ENCODE results near the gene SON.

Gene SON

DNA sequence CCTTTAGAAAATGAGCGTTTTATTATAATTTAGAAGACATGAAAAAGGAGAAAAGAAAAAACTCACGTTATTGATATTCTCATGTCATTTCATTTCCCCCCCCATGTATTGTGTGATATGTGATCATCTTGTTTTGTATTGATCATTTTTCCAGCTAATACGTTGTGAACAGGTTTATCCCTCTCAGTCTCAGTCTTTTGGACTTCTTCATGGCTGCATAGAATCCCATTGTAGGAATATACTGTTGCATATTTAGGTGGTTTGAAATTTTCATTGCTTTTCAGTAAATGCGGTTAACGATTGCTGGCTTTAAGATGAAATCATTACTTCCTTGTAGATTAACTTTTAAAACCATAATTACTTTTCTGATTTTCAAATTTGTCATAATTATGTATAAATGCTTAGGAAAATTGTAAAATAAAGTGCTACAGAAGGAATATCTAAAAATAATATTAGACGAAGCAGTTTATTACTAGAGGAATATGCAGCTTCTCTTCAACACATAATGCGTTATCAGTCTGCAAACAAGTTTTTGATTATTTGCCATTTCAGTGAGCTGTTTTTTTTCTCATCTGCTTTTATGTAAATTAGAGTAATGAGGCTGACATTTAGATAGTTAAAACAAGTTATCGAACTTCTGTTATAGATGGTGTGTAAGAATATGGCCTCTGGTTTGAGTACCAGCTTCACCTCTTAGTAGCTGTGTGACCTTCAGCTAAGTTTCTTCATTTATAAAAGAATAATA, 1.8 kb downstream of the SON start:
- Histone ChIP-seq H3K4me3 (ENCODE audit: low read depth in 1 of 2, low read length in 2 of 2) (peak overlapping the region; percentile 80 to 97), H3K36me3 (ENCODE audit: control insufficient read depth in 1 of 2, insufficient read depth in 2 of 2, low read length in 2 of 2) (peaks cover 10 to 24% of the 10 kb centered on the region in 2 donors), H3K9me3 (ENCODE audit: control insufficient read depth in 1 of 2, low read length in 2 of 2) (no peaks in the 10 kb centered on the region), H3K27me3 (ENCODE audit: low read depth, low read length) (no peaks in the 10 kb centered on the region), H3K27ac (ENCODE audit: low read length) (no peak overlapping the region), H3K4me1 (ENCODE audit: control insufficient read depth in 1 of 2, insufficient read depth in 2 of 2, low read length in 2 of 2) (peaks cover 7 to 36% of the 10 kb centered on the region in 2 donors)

- H3K27me3 ChIP-seq (ENCODE audit: low read depth, low read length), result no peaks in the 10 kb centered on the region
- H3K4me3 ChIP-seq (ENCODE audit: low read depth in 1 of 2, low read length in 2 of 2), result no peak overlapping the region
- peaks cover 7 to 32% of the 10 kb centered on the region in 2 donors for H3K4me1 ChIP-seq (ENCODE audit: control insufficient read depth in 1 of 2, insufficient read depth in 2 of 2, low read length in 2 of 2)
- H3K27ac ChIP-seq (ENCODE audit: low read length), result no peak overlapping the region
- peaks cover 24 to 38% of the 10 kb centered on the region in 2 donors for H3K36me3 ChIP-seq (ENCODE audit: control insufficient read depth in 1 of 2, insufficient read depth in 2 of 2, low read length in 2 of 2)
- H3K9me3 ChIP-seq (ENCODE audit: control insufficient read depth in 1 of 2, low read length in 2 of 2), result no peaks in the 10 kb centered on the region
These were observed 3.2 kb downstream of the SON start for GRCh38 chr21:33546086-33546485.

GRCh38 chr21:33549848-33550771, 7.3 kb downstream of the SON start:
- Histone ChIP-seq H3K4me3 (ENCODE audit: low read depth in 1 of 2, low read length in 2 of 2) (no peak overlapping the region), H3K4me1 (ENCODE audit: control insufficient read depth in 1 of 2, insufficient read depth in 2 of 2, low read length in 2 of 2) (peaks cover 7 to 20% of the 10 kb centered on the region in 2 donors), H3K27me3 (ENCODE audit: low read depth, low read length) (no peaks in the 10 kb centered on the region), H3K27ac (ENCODE audit: low read length) (no peak overlapping the region), H3K9me3 (ENCODE audit: control insufficient read depth in 1 of 2, low read length in 2 of 2) (no peaks in the 10 kb centered on the region), H3K36me3 (ENCODE audit: control insufficient read depth in 1 of 2, insufficient read depth in 2 of 2, low read length in 2 of 2) (peaks cover 61 to 64% of the 10 kb centered on the region in 2 donors)

GRCh38 chr21:33550772-33551660, 8.2 kb downstream of the SON start:
- peaks cover 0 to 16% of the 10 kb centered on the region in 2 donors for H3K4me1 ChIP-seq (ENCODE audit: control insufficient read depth in 1 of 2, insufficient read depth in 2 of 2, low read length in 2 of 2)
- peaks cover 66 to 67% of the 10 kb centered on the region in 2 donors for H3K36me3 ChIP-seq (ENCODE audit: control insufficient read depth in 1 of 2, insufficient read depth in 2 of 2, low read length in 2 of 2)
- no peak overlapping the region for H3K27ac ChIP-seq (ENCODE audit: low read length)
- H3K4me3 ChIP-seq (ENCODE audit: low read depth in 1 of 2, low read length in 2 of 2), result no peak overlapping the region
- no peaks in the 10 kb centered on the region for H3K27me3 ChIP-seq (ENCODE audit: low read depth, low read length)
- H3K9me3 ChIP-seq (ENCODE audit: control insufficient read depth in 1 of 2, low read length in 2 of 2), result no peaks in the 10 kb centered on the region

GRCh38 chr21:33551664-33552063, 8.8 kb downstream of the SON start:
- H3K9me3 ChIP-seq (ENCODE audit: control insufficient read depth in 1 of 2, low read length in 2 of 2), result no peaks in the 10 kb centered on the region
- H3K27me3 ChIP-seq (ENCODE audit: low read depth, low read length), result no peaks in the 10 kb centered on the region
- no peak overlapping the region for H3K4me3 ChIP-seq (ENCODE audit: low read depth in 1 of 2, low read length in 2 of 2)
- H3K4me1 ChIP-seq (ENCODE audit: control insufficient read depth in 1 of 2, insufficient read depth in 2 of 2, low read length in 2 of 2), result peaks cover 0 to 18% of the 10 kb centered on the region in 2 donors
- H3K27ac ChIP-seq (ENCODE audit: low read length), result no peak overlapping the region
- peaks cover 67 to 68% of the 10 kb centered on the region in 2 donors for H3K36me3 ChIP-seq (ENCODE audit: control insufficient read depth in 1 of 2, insufficient read depth in 2 of 2, low read length in 2 of 2)

DNA sequence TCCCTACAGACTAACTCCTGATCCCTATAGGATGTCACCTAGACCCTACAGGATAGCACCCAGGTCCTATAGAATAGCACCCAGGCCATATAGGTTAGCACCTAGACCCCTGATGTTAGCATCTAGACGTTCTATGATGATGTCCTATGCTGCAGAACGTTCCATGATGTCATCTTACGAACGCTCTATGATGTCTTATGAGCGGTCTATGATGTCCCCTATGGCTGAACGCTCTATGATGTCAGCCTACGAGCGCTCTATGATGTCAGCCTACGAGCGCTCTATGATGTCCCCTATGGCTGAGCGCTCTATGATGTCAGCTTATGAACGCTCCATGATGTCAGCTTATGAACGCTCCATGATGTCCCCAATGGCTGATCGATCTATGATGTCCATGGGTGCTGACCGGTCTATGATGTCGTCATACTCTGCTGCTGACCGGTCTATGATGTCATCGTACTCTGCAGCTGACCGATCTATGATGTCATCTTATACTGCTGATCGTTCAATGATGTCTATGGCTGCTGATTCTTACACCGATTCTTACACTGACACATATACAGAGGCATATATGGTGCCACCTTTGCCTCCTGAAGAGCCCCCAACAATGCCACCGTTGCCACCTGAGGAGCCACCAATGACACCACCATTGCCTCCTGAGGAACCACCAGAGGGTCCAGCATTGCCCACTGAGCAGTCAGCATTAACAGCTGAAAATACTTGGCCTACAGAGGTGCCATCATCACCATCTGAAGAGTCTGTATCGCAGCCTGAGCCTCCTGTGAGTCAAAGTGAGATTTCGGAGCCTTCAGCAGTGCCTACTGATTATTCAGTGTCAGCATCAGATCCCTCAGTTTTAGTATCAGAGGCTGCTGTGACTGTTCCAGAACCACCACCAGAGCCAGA, 9.5 kb downstream of the SON start:
- Histone ChIP-seq H3K9me3 (ENCODE audit: control insufficient read depth in 1 of 2, low read length in 2 of 2) (no peaks in the 10 kb centered on the region), H3K27me3 (ENCODE audit: low read depth, low read length) (no peaks in the 10 kb centered on the region), H3K27ac (ENCODE audit: low read length) (no peak overlapping the region), H3K4me1 (ENCODE audit: control insufficient read depth in 1 of 2, insufficient read depth in 2 of 2, low read length in 2 of 2) (peaks cover 0 to 18% of the 10 kb centered on the region in 2 donors), H3K4me3 (ENCODE audit: low read depth in 1 of 2, low read length in 2 of 2) (no peak overlapping the region), H3K36me3 (ENCODE audit: control insufficient read depth in 1 of 2, insufficient read depth in 2 of 2, low read length in 2 of 2) (peaks cover 68% of the 10 kb centered on the region in 2 donors)

- H3K36me3 ChIP-seq (ENCODE audit: control insufficient read depth in 1 of 2, insufficient read depth in 2 of 2, low read length in 2 of 2), result peaks cover 74 to 75% of the 10 kb centered on the region in 2 donors
- H3K4me1 ChIP-seq (ENCODE audit: control insufficient read depth in 1 of 2, insufficient read depth in 2 of 2, low read length in 2 of 2), result peaks cover 0 to 15% of the 10 kb centered on the region in 2 donors
- H3K9me3 ChIP-seq (ENCODE audit: control insufficient read depth in 1 of 2, low read length in 2 of 2), result no peaks in the 10 kb centered on the region
- H3K27ac ChIP-seq (ENCODE audit: low read length), result no peak overlapping the region
- H3K27me3 ChIP-seq (ENCODE audit: low read depth, low read length), result no peaks in the 10 kb centered on the region
- H3K4me3 ChIP-seq (ENCODE audit: low read depth in 1 of 2, low read length in 2 of 2), result no peak overlapping the region
These were observed 10.3 kb downstream of the SON start for GRCh38 chr21:33552999-33553598.

- no peaks in the 10 kb centered on the region for H3K27me3 ChIP-seq (ENCODE audit: low read depth, low read length)
- peaks cover 0 to 9% of the 10 kb centered on the region in 2 donors for H3K4me1 ChIP-seq (ENCODE audit: control insufficient read depth in 1 of 2, insufficient read depth in 2 of 2, low read length in 2 of 2)
- peaks cover 84 to 85% of the 10 kb centered on the region in 2 donors for H3K36me3 ChIP-seq (ENCODE audit: control insufficient read depth in 1 of 2, insufficient read depth in 2 of 2, low read length in 2 of 2)
- H3K9me3 ChIP-seq (ENCODE audit: control insufficient read depth in 1 of 2, low read length in 2 of 2), result no peaks in the 10 kb centered on the region
- no peak overlapping the region for H3K4me3 ChIP-seq (ENCODE audit: low read depth in 1 of 2, low read length in 2 of 2)
- no peak overlapping the region for H3K27ac ChIP-seq (ENCODE audit: low read length)
These were observed 11.6 kb downstream of the SON start for GRCh38 chr21:33554236-33554981.

DNA sequence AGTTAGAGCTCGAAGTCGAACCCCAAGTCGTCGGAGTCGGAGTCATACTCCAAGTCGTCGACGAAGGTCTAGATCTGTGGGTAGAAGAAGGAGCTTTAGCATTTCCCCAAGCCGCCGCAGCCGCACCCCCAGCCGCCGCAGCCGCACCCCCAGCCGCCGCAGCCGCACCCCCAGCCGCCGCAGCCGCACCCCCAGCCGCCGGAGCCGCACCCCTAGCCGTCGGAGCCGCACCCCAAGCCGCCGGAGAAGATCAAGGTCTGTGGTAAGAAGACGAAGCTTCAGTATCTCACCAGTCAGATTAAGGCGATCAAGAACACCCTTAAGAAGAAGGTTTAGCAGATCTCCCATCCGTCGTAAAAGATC, 12.1 kb downstream of the SON start:
- no peaks in the 10 kb centered on the region for H3K9me3 ChIP-seq (ENCODE audit: control insufficient read depth in 1 of 2, low read length in 2 of 2)
- peaks cover 0 to 10% of the 10 kb centered on the region in 2 donors for H3K4me1 ChIP-seq (ENCODE audit: control insufficient read depth in 1 of 2, insufficient read depth in 2 of 2, low read length in 2 of 2)
- H3K36me3 ChIP-seq (ENCODE audit: control insufficient read depth in 1 of 2, insufficient read depth in 2 of 2, low read length in 2 of 2), result peaks cover 84 to 85% of the 10 kb centered on the region in 2 donors
- no peak overlapping the region for H3K4me3 ChIP-seq (ENCODE audit: low read depth in 1 of 2, low read length in 2 of 2)
- no peaks in the 10 kb centered on the region for H3K27me3 ChIP-seq (ENCODE audit: low read depth, low read length)
- no peak overlapping the region for H3K27ac ChIP-seq (ENCODE audit: low read length)
